Left kidney (tissue), 2 donors: ENCODE measurements around the gene AHCTF1. TPM values are rescaled to one million over a fixed set of nuclear protein-coding genes. Genes with fewer than 3 reads are reported as not detected.
A peak's percentile ranks its signal among the peaks of the same experiment; 100 is the strongest.
"Not testable (repeated sequence)": the region's sequence is repeated elsewhere in the genome, so short reads cannot be mapped to it uniquely, and the experiment has no call there.

Experiments
- DNase-seq: peaks from one replicate; pipeline ENCODE4 v3.0.0-alpha.2; 2013
- polyA plus RNA-seq: library from polyadenylated mRNA; unstranded; fragments of 120-200 nt; gene quantifications from one replicate; pipeline ENCODE4 v1.2.1, GENCODE V29; 2013; ENCODE audit not compliant: insufficient read length

Gene AHCTF1
- polyA plus RNA-seq, 1 donor, result 61.5 TPM

DNA sequence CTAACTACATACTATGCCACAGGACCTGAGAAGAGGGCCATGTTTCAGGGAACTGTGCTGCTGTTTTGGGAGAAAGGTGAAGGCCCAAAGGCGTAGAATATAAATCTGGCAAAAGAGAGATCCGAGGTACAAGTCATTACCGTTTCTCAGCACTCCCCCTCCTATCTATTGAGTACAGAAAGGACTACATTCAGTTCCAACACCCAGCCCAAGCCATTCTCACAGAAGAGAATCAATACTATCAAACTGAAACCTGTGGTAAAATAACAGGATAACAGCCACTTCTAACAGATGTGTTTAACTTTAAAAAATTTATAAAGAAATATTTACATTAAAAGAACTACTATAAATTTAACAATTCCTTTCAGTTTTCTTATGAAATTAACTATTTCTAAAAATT, 7.8 kb downstream of the AHCTF1 start:
- DNase-seq, result no peak

DNA sequence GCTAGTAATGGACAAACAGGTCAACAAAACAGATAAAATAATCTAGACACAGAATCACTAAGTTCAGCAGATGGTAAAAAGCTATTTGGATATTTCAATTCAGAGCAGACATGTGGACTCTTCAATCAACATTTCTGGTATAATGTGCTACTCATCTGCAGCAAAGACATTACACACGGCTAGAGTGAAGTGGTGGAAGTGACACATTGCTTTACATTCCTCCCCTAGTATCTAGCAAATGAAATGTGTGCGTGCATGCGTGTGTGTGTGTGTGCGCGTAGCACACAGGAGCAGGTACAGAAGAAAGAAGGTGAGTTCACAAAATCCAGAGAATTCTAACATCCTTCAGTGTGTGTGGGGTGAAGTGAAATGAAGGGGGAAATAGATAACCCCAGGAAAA, 8.3 kb downstream of the AHCTF1 start:
- no peak for DNase-seq

DNA sequence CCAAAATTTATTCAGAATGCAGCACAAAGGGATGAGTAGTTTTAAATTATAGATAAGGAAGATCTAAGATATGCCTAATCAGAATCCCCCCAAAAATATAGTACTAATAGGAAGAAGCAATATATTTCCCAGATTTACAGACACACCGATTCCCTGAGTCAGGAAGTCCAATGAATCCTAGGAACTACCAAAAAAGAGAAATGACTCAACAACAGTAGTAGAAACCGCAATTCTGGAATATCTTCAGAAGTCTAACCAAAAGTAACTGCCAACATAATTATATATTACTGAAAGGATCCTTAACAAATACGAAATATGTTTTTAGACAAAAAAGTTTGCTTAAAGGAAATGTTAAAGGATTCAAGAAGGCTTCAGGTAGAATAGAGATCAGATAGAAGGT, 10.3 kb downstream of the AHCTF1 start:
- no peak for DNase-seq

DNA sequence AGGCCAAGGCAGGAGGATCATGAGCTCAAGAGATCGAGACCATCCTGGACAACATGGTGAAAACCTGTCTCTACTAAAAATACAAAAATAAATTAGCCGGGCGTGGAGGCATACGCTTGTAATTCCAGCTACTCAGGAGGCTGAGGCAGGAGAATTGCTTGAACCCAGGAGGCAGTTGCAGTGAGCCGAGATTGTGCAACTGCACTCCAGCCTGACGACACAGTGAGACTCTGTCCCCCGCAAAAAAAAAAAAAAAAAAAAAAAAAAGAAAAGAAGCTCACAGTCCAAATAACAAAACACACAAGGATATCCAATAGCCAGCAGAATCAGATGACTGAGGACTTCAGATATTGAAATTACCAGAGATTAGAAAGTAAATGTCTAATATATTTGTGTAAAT, 11.8 kb downstream of the AHCTF1 start:
- DNase-seq, result no peak

DNA sequence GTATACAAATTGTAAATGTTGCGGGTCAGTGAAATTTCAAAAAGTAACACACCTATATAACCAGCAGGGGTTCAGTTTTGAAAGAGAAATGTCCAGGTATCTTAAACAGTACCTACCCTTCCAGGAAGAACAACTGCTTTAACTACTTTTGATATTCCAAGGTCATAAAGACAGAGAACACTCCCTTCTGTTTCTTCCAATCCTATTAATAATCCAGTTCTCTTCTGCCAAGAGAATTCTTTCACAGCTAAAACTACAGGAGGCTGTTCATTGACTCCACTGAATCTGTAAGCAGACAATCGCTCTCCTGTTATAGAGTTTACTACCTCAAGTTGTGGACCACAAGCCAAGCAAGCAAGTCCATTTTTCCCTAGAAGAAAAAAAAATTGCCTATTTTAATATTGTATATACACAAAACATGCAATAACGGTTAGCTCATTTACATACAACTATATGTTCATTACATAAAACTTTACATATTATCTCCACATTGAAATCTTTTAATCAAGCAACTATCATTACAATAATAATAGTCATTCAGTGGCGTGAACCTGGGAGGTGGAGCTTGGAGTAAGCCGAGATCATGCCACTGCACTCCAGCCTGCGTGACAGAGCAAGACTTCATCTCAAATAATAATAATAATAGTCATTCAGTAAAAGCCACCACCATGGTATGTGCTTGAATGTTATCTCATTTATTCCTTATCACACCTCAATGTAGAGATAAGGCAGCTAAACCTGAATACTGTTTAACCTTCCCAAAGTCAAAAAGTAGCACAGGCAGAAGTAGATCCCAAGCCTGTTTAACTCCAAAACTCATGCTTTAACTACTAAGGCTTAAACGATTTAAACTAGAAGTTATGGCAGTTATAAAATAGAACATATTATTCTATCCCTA, 15.5 kb downstream of the AHCTF1 start:
- DNase-seq, result not testable (repeated sequence)

DNA sequence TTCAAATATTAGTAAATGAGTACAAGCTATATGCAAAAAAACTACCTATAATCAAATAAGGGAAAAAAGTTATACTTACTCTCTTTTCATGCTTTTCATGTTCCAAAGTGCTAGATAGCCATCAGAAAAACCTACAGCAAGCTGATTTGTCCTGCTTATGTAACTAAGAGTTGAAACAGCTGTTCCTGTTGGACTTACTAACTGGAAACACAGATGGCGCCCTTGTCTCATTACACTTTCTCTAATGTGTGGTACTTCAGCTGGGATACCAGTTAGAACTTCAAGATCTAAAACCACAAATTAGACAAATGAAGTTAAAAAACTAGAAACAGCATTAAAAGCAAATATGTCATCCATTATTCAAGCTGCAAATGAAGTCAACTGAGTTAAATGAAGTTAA, 24.3 kb downstream of the AHCTF1 start:
- DNase-seq, result peak; percentile 36

DNA sequence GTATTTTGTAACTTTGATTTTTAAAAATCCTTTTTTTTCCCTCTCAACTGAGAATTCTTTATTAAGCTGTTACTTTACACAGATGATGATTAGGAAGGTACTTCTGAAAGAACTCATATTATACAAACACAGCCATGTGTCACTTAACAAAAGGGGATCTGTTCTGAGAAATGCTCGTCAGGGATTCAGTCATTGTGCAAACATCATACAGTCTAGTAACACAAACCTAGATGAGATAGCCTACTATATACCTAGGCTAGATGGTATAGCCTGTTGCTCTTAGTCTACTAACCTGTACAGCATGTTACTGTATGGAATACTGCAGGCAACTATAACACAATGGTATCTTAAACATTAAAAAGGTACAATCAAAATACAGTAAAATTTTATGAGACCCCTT, 24.9 kb downstream of the AHCTF1 start:
- DNase-seq, result no peak

DNA sequence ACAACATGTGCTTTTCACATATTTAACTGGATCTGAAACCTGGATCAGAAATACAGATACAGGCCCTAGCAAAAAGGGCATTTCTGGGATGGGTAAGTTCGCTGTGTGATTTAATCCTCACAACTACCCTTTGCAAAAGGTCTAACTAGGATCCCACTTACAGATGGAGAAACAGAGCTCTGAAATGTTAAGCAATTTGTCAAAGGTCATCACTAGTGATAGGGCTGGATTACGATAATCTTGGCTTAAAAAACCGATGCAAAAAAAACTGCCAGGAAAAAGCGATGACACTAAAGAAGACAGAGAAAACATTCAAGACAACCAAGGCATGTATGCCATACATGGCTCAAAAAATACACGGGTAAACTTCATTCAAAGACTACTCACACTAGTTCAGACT, 29.9 kb downstream of the AHCTF1 start:
- DNase-seq, result no peak

DNA sequence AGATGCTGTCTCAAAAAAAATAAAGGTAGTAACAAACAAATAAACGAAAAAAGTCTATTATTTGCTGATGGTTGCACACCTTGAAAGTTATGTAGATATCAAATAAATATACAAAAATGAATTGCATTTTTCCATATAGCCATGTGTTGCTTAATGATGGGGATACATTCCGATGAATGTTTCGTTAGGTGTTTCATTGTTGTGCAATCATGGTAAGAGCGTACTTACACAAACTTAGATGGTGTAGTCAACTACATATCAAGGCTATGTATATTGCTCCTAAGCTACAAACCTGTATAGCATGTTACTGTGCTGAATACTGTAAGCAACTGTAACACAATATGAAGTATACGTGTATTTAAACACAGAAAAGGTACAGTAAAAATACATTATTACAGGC, 34.4 kb downstream of the AHCTF1 start:
- DNase-seq, result no peak

DNA sequence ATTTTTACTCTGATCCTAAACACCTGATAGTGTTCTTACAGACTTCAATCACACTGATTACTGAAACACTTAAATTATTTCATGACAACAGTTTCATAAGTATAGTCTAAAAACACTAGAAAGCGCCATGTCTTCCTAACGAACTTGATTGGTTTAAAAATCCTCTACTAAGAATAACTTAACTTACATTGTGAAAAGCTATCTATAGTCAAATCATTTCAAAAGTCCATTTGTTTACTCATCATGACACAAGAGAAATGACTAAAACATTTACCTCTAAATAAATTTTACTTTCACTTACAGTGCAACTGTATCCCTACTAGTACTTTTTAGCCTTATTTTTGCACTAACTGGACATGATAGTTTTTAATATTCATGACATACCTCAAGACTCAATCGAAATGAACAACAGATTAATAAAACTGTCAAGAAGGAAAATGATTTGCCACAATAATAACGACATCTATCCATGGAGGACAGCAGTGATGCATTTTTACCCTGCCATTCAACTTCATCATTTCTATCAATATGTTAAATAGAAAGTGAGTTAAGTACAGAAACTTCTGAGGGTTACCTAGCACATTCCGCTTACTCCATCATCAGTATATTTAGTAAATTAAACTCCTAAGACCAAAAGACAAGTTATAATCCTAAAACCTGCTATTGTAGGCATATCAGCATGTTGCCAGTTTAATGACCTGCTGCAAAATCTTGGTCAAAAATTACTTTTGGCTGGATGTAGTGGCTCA, 38.4 kb downstream of the AHCTF1 start:
- DNase-seq, result no peak

DNA sequence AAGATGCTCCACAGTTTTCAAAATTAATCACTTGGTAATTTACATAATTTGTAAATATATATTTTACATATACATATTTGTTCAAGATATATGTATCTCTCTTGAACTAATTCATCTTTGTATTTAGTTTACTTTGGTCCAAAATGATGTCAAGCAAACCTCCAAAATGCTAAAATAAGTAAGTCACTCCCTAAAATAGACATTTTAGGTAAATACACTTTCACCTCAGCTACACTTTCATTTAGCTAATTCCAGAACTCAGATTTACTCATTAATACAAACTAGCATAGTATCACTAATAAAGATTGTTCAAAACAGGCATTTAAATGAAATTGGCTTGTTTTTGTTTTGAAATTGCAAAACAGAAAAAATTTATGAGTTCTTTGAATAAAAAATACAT, 40.6 kb downstream of the AHCTF1 start:
- no peak for DNase-seq

DNA sequence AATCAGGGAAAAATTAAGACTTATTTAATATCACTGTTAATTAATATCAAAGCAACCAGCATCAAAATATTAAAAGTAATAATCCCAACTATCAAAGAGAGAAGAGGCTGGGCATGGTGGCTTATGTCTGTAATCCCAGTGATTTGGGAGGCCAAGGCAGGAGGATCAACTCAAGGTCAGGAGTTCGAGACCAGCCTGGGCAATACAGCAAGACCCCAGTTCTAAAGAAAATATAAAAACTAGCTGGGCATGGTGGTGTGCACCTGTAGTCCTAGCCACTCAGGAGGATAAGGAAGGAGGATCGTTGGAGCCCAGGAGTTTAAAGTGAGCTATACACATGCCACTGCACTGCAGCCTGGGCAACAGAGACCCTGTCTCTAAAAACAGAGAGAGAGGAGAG, 43.2 kb downstream of the AHCTF1 start:
- no peak for DNase-seq

DNA sequence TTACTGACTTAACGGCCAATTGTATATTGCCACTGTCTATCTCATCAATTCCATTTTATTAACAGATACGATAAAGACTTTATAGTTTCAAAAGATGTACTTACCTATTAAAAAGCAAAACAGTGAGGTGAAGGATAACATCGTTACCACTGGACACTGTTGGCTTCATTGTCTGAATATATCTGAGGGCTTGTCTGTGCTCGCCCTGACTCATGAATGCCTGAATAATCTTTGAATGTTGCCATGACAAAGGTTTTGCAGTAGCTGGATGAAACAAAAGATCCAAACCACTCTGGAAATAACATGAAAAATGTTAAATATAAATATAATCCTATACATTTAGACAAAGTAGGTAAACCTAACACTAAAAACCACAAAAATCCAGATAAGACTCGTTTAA, 46.4 kb downstream of the AHCTF1 start:
- not testable (repeated sequence) for DNase-seq

DNA sequence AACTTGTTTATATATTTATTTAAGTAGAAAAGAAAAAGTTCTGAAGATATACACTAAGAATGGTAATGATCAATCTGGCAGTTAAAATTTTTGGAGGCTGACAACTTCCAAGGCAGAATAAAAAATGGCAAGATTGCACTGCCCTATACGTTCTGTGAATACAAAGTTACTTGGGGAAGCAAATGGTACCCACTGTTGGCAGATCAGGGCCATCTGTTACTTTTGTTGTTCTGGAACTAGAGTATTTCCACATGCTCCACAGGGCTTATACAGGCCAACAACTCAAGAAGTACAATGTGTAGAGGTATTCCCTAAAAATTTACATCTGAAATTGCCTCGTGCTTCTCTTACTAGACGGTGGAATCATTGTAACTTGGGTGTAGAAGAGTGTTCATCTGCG, 53.2 kb downstream of the AHCTF1 start:
- DNase-seq, result no peak

DNA sequence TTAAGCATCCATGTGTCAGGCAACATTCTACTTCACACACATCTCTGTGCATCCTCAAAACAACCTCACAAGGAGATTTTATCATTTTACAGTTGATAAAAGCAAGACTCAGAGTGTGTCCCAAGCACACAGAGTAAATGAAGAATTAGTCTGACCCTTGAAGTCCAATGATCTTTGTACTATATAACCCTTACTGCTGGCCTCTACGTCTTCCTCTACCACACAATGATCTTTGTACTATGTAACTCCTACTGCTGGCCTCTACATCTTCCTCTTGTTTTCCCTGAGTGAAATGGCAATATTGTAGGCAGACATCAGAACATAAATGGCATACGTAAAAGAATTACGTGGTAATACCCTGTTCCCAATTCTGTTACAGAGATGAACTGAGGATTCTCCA, 55.3 kb downstream of the AHCTF1 start:
- DNase-seq, result no peak

DNA sequence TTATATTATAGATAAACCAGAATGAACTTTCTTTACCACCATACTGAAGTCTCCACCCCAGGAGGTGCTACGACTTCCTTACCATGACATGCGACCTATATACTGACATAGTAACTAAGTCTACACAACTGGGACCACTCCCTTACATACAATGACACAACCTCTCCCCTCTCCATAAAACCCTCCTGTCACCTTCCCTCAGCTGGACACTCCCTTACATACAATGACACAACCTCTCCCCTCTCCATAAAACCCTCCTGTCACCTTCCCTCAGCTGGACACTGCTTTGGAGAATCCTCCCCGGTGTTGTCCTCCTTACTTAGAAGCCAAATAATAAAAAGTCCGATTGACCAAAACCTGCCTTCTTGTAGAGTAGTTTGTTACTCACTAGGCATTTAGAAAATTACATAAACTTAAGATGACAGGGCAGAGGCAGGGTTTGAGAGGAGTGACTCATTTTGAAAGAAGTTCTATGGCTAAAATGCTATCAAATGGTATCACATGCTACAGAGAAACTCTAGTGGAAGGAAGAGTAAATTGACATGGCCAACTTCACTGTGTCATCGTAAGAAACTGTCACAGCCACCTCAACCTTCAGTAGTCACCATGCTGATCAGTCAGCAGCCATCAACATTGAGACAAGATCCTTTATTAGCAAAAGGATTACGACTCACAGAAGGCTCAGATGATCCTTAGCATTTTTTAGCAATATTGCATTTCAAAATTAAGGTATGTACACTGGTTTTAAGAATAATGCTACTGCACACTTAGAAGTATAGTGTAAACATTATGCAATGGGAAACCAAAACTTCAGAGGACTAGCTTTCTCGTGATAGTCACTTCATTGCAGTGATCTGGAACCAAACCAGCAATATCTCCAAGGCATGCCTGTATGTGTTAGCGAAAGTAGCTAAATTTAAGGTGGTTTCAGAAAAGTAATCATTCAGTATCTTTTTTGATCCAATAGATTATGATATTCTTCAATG, 56.4 kb downstream of the AHCTF1 start:
- DNase-seq, result no peak

DNA sequence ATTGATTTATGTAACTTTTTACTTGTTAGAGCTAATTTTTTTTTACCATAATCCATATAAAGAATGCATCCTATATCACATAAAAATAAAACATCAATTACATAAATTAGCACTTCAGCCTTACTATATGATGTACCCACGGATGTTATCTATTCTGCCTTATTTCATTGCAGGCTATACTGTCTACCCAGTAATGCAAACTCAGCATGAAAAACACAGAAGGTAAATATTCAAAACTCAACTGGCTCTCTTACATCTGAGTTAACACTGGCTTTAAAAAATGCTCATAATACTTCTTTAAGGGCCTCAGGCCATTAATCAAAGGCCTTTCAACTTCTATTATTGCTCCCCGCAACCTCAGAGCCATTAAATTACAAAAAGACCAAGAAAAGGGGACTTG, 65.8 kb downstream of the AHCTF1 start:
- DNase-seq, result no peak

DNA sequence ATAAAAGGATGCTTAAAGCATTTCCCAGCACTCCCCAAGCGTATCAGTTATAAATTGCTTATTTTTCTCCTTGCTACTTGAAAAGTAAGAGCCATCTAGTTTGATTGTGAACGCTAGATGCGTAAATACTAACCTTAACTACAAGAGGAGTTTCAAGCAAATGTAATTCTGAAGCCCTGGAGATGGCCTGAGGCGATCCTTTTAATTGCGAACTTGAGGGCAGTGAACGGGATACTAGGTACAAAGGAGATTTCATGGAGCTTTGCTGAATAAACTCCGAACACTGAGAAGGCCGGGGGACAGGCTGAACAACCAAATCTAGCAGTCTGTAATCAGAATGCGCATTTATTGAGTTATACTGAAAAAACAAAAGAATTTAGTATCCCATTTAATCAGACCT, 68.0 kb downstream of the AHCTF1 start:
- not testable (repeated sequence) for DNase-seq

DNA sequence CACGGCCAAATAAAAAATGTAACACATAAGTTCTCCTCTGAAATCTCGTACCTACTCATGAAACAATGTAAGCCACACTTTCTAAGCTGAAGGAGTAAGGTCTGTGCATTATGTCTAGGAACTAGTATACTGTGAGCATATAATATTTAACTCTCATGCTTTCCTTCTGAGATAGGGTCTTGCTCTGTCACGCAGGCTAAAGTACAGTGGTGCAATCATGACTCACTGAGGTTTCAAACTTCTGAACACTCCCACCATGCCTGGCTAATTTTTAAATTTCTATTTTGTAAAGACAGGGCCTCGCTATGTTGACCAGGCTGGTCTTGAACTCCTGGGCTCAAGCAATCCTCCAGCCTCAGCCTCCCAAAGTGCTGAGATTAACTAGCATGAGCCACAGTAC, 71.3 kb downstream of the AHCTF1 start:
- DNase-seq, result no peak

DNA sequence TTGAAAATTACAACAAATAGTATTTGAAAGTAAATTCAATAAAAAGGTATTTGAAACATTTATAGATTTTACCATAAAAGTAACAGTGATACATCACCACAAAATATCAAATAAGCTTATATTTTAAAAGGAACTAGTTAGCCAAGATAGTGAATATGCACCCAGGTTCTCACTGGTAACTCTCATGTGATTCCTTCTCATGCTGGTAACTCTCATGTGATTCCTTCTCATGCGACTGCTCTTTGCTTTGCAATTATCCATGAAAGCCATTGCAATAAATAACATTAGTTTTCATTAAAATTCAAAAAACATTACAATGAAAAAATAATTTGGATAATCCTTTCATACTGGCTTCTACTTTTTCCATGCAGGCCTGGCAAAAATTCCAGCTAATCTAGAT, 75.4 kb downstream of the AHCTF1 start:
- DNase-seq, result no peak

DNA sequence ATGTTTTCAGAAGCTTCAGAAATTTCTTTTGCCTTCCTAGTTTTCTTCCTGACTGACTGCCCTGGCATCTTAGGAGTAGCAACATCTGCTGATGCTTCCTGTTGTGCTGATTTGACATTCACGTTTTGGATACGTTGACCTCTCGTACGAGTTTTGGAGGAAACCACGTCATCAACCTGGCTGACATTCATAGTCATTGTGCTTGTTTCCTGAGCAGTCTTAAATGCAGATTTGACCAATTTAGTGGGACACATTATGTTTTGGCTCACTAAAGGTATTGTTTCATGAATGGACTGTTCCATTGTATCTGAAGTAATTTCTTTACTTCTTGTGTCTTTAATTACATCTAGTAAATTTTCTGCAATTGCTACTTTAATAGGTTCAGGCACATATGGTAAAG, 81.1 kb downstream of the AHCTF1 start:
- not testable (repeated sequence) for DNase-seq

DNA sequence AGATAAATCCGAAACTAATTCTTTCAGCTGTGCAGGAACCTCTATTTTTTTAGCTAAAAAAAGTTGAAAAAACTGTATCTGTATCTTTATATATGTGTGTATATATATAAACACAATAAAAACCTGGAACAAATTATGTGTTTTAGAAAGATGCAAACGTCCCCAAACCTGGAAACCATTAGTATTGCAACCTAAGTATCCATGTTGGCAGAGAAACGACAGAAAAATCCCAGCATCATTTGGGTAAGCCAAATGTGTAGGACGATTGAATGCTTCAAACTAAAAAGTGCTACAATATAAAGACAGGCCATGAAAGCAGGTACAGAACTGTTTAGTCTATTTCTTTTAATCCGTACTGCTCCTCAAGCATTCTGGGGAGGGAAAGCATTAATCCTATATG, 87.9 kb downstream of the AHCTF1 start:
- DNase-seq, result no peak
